Stimulated activated CD8-positive, alpha-beta memory T cell treated with anti-CD3 and anti-CD28 coated beads, Interleukin-4, amount 100 ng/mL, for 24 hours (primary cell): ENCODE results near the gene TTC22.

Experiments
- DNase-seq: peaks from one replicate; pipeline ENCODE4 v3.0.0-alpha.2; 2020; ENCODE audit warnings: low read depth

TTC22 gene

GRCh38 chr1:54834007-54834541 is 33.0 kb upstream of the TTC22 start:
- DNase-seq: no peak

GRCh38 chr1:54833121-54833520 is 32.0 kb upstream of the TTC22 start:
- no peak for DNase-seq

- no peak for DNase-seq
Observed at GRCh38 chr1:54826226-54826816, 25.2 kb upstream of the TTC22 start.

- DNase-seq: no peak
Observed at GRCh38 chr1:54825696-54826095, 24.6 kb upstream of the TTC22 start.

- no peak for DNase-seq
Observed at GRCh38 chr1:54823670-54824069, 22.5 kb upstream of the TTC22 start.

GRCh38 chr1:54819733-54820132 is 18.6 kb upstream of the TTC22 start:
- DNase-seq: no peak

- no peak for DNase-seq
Observed at GRCh38 chr1:54819195-54819536, 18.0 kb upstream of the TTC22 start.

GRCh38 chr1:54818461-54819194 is 17.5 kb upstream of the TTC22 start:
- DNase-seq: no peak

GRCh38 chr1:54816951-54817350 is 15.8 kb upstream of the TTC22 start:
- no peak for DNase-seq

GRCh38 chr1:54816130-54816529 is 15.0 kb upstream of the TTC22 start:
- DNase-seq: no peak

- no peak for DNase-seq
Observed at GRCh38 chr1:54815086-54815876, 14.2 kb upstream of the TTC22 start.

- no peak for DNase-seq
Observed at GRCh38 chr1:54814571-54814970, 13.4 kb upstream of the TTC22 start.

- no peak for DNase-seq
Observed at GRCh38 chr1:54814126-54814498, 13.0 kb upstream of the TTC22 start.

- DNase-seq: no peak
Observed at GRCh38 chr1:54813485-54814125, 12.5 kb upstream of the TTC22 start.

- DNase-seq: no peak
Observed at GRCh38 chr1:54812801-54813484, 11.8 kb upstream of the TTC22 start.

GRCh38 chr1:54811739-54812655 is 10.9 kb upstream of the TTC22 start:
- DNase-seq: no peak

- no peak for DNase-seq
Observed at GRCh38 chr1:54811066-54811465, 9.9 kb upstream of the TTC22 start.

- DNase-seq: peak; percentile 55
Observed at GRCh38 chr1:54810153-54810942, 9.2 kb upstream of the TTC22 start.

- DNase-seq: no peak
Observed at GRCh38 chr1:54809496-54810074, 8.5 kb upstream of the TTC22 start.
